HG03175 (cell line): ENCODE data around the gene NAALAD2.
"Not testable (repeated sequence)": the region's sequence is repeated elsewhere in the genome, so short reads cannot be mapped to it uniquely, and the experiment has no call there.

Experiments
- ATAC-seq: cut with Tn5 transposase; IDR thresholded peaks from one replicate; pipeline ENCODE4 v1.9.1; 2021; ENCODE audit warnings: mild to moderate bottlenecking, moderate library complexity; ENCODE audit not compliant: unreplicated experiment

NAALAD2 gene

GRCh38 chr11:90189011-90189410 is 54.5 kb downstream of the NAALAD2 start:
- no peak for ATAC-seq

GRCh38 chr11:90192869-90193582 is 58.6 kb downstream of the NAALAD2 start:
- no peak for ATAC-seq

- ATAC-seq = no peak
Measured at GRCh38 chr11:90197377-90197776, 62.9 kb downstream of the NAALAD2 start.

DNA sequence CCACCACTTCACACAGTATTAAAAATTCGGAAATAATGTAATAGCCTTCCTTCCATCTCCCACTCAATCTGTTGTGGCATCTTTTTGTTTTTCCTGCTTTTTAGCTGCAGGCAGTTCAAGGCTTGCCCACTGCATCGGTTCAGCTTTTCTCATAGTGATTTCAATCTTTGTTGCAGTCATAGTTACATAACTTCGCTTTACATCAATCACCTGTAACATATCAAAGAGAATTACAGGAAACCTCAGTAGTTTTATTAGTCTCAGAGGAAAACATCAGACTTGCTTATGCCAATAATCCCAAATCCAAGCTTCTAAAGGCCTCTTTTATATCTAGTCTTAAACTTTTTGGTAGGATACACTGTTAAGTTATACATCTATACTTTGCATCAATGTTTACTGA is 67.9 kb downstream of the NAALAD2 start:
- ATAC-seq = no peak

- ATAC-seq = no peak
Measured at GRCh38 chr11:90204407-90204806, 69.9 kb downstream of the NAALAD2 start.

DNA sequence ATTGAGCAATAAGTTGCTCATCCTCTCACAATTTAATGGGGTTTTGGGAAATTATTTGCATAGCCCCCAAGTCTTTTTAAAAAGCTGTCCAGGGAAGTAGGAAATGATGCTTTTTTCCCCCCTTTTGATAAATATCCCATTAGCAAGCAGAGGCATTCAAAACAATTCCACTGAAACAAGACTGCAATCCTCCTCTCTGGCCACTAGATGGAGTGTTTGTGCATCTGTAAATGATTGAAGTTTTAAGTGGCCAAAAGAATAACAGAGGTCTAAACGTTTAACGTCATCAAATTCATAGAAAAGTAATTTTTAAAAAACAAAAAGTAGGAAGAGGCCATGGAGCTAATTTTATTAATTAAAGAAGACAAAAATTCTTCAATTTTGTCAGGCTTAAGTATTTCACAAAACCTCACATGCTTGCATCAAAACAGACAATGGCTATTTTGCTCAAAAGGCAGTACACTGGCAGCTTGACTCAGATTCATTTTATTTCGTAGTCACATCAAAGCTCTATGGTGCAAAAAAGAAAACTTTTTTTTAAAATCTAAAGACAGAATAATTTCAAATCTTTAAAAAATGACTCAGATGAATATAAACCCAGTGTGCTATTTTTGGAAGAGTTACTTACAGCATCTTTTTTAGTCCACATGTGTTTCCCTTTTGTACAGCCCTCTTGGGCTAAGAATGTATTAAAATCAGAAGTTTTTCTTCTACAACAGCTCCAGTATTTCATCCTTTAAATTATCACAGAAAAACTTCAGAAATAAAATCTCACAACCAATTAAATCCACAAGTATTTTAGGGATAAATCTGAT is 70.6 kb downstream of the NAALAD2 start:
- peak; percentile 86 for ATAC-seq

GRCh38 chr11:90207992-90208391 is 73.5 kb downstream of the NAALAD2 start:
- ATAC-seq = not testable (repeated sequence)

DNA sequence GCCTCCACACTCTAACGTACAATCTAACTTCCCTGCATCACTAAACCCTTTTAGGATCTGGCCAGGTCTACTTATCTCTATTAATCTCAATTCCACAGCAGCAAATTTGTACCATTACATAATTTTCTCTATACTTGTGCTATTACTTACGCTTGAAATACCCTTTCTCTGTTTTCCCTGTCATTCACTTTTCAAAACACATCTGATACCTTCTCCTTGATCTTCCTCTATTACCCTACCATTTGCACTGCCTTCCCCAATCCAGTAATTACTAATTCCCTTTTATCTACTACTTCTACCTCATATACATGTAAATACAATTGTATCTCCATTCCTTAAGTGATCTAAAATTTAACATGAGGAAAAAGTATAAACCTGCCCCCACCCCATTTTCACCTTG is 74.4 kb downstream of the NAALAD2 start:
- no peak for ATAC-seq

GRCh38 chr11:90213322-90213721 is 78.9 kb downstream of the NAALAD2 start:
- no peak for ATAC-seq

DNA sequence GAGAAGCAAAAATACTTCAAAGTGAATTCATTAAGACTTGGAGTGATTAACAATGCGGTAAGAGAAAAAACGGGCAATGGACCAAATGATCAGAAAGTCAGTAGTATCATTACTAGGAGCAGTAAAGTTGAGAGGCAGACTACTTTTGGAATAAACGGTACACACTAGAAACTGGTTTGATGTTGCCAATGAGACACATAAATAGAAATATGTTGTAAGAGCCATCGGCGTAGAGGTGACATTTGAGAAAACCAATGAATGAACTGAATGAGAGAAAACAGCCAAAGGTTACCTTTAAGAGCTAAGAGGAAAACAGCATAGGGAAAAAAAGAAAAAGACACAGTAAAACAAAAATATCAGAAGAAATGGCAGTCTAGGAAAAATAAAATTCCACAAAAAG is 82.1 kb downstream of the NAALAD2 start:
- no peak for ATAC-seq

DNA sequence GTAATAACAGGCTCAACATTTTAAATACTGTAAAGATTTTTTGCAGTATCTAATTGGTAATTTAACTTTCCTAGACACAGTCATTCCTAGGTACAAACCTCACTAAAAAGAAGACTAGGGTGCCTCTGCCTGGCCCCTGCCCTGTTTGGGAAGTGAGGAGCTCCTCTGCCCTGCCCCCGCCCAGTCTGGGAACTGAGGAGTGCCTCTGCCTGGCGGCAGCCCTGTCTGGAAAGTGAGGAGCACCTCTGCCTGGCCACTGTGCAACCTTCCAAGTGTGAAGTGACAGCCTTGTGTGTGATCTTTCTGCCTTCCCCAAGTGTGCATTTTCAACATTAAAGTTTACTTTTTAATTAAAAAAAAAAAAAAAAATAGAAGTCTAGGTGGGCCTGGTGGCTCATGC is 84.1 kb downstream of the NAALAD2 start:
- ATAC-seq = no peak

DNA sequence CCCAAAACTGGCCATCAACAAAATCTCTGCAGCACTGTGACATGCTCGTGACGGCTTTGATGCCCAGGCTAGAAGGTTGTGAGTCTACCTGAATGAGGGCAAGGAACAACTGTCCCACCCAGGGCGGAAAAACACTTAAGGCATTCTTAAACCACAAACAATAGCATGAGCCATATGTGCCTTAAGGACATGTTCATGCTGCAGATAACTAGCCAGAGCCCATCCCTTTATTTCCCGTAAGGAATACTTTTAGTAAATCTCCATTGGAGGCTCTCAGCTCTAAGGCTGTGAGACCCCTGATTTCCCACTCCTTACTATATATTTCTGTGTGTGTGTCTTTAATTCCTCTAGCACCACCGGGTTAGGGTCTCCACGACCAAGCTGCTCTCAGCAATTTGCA is 85.0 kb downstream of the NAALAD2 start:
- no peak for ATAC-seq

- no peak for ATAC-seq
Measured at GRCh38 chr11:90220391-90220790, 85.9 kb downstream of the NAALAD2 start.

DNA sequence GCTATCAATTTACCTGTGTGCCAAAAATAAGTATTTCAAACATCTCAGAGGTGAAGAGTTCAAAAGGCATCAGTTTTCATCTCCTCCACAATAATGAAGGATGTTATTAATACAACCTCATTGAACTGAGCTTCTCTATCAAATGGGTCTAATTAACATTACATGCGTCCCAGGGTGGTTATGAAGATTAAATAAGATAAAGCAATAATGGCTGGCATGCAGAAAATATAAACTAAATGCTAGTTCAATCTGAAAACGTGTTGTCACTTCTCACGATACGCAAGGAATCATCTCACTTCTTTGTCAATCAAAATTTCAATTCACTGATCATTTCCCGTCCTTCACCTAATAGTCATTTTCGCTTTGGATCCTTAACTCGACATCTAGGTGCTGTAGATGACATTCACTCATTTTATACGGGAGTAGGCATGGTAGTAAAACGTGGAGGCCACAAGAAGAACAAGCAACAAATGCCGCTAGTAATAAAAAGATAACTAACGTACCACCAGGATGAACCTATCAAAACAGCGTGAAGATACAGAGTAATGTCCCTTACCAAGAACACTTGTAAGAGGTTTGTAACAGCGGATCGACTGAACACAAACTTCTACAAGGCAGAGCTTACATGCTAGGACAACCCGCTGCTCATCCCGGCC is 87.5 kb downstream of the NAALAD2 start:
- no peak for ATAC-seq

- peak; percentile 93 for ATAC-seq
Measured at GRCh38 chr11:90222459-90223247, 88.2 kb downstream of the NAALAD2 start, which contains the start of gene CHORDC1. Gene CHORDC1 (minus strand): TSS chr11:90223049. CDS start chr11:90222954, 95 bp downstream.

DNA sequence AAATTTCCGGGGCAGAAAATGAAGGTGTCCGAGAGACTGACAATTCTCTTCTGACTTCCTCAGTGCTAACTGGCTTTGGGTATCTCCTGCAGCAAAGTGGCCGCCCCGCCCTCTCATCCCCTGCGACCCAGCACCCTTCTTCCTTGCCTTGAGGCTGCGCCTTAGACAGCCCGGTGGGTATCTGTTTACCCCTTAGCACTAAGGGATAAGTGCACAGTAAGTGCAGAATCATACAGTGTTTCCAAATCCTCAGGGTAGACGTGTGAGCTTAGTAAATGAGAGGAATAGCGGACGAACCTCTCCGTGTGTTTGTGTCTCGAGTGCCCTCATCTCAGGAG is 88.8 kb downstream of the NAALAD2 start:
- ATAC-seq = no peak

DNA sequence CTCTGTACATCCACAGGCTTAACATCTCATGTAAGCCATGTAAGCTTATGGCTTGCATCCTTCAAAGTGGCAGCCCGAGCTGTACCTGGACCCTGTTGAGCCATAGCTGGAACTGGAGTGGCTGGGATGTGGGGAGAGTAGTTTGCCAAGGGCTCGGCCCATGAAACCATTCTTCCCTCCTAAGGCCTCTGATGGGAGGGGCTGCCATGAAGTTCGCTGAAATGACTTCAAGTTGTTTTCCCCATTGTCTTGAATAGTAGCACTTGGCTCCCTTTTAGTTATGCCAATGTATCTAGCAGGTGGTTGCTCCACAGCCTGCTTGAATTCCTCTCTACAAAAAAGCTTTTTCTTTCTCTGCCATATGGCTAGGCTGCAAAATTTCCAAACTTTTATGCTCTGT is 93.6 kb downstream of the NAALAD2 start:
- no peak for ATAC-seq

DNA sequence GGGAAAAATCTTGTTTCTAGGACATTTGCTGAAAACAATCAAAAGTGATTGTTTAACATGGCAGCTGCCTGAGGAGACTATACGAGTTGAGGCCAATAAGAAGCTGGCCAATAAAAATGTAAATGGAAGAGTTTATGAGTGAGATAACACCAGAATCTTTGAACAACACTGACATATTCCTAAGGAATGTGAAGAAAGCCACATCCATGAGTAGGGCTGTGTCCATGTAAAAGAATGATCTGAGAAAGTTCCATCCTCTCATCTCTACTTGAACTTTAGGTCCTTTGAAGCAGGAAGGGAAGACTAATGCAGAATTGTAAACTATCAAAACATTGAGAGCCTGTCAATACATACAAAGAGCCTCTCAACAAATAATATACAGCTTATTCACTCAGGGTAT is 95.3 kb downstream of the NAALAD2 start:
- no peak for ATAC-seq

- no peak for ATAC-seq
Measured at GRCh38 chr11:90234977-90235376, 100.5 kb downstream of the NAALAD2 start.

DNA sequence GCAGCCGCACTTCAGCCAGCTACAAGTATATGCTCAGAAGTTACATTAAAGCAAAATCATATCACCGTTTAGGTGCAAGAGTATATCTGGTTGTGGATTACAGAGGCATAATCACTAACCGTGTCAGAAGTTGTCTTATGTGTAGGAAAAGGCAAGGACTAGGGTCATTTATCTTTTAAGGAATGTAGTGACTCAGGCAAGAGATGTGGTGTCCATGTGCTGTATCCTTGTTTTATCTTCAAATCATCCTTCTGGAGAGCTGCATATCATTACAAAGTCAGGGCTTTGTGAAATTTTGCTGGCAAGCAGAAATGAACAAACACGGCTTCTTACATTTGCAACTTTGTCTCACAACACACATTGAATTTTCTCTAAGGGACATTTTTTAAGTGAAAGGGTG is 101.1 kb downstream of the NAALAD2 start:
- no peak for ATAC-seq

DNA sequence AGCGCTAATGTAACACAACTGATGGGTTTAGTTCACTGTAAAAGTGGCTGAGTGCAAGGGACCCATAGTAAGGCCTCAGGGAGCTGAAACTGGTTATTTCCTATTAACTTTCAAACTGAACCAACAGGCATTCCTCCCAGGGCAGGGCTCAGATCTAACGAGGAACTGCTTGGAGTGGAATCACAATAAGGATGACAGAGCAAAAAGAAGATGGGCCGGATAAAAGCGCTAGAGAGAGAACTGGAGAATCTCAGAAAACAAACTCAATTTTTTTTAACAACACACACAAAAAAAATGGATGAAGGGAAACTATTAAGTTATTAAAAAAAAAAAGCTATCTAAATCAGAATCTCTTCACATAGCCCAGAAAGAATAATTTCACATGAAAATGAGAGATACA is 102.5 kb downstream of the NAALAD2 start:
- ATAC-seq = no peak
